Measurements from ENCODE around the gene ANKRD10.

The ANKRD10 gene

GRCh38 chr13:110885966-110886869, 28.7 kb downstream of the ANKRD10 start:
- Histone ChIP-seq H4K12ac (ENCODE audit: low read depth, low read length) (no peak overlapping the region), H2AFZ (ENCODE audit: insufficient read depth, low read length, poor library complexity) (no peak overlapping the region), H4K8ac (ENCODE audit: low read depth, low read length) (no peak overlapping the region), H3K9ac (ENCODE audit: low read length) (no peak overlapping the region), H3K27me3 (ENCODE audit: insufficient read depth, low read length) (no peaks in the 10 kb centered on the region), H3K4me2 (ENCODE audit: low read length) (no peak overlapping the region), H2AK5ac (ENCODE audit: low read length) (no peak overlapping the region), H2BK120ac (ENCODE audit: insufficient read depth, low read length, poor library complexity) (no peak overlapping the region), H3K4me1 (ENCODE audit: control insufficient read depth in 1 of 2, insufficient read depth in 2 of 2, low read length in 2 of 2) (peaks cover 3 to 13% of the 10 kb centered on the region in 2 experiments), H3K9me3 (ENCODE audit: insufficient read depth, low read depth, low read length) (no peaks in the 10 kb centered on the region), H3K14ac (ENCODE audit: low read length) (no peak overlapping the region), H3K4ac (ENCODE audit: low read depth, low read length) (no peak overlapping the region), H2BK12ac (ENCODE audit: low read length) (no peak overlapping the region), H4K91ac (ENCODE audit: low read depth, low read length) (no peak overlapping the region), H2BK5ac (ENCODE audit: low read depth, low read length, poor library complexity) (no peak overlapping the region), H3K79me2 (ENCODE audit: control insufficient read depth, insufficient read depth, low read length, poor library complexity) (no peaks in the 10 kb centered on the region), H3K27ac (ENCODE audit: low read depth, low read length) (no peak overlapping the region), H3K4me3 (ENCODE audit: low read depth, low read length) (no peak overlapping the region), H3K79me1 (ENCODE audit: low read length) (no peaks in the 10 kb centered on the region), H3K23ac (ENCODE audit: low read length) (no peak overlapping the region), H3K18ac (ENCODE audit: low read length) (no peak overlapping the region), H3K36me3 (ENCODE audit: control insufficient read depth in 1 of 2, insufficient read depth in 2 of 2, low read length in 2 of 2) (no peaks in the 10 kb centered on the region)
- no CpG with 5 or more reads among the region's 8 CpGs for WGBS (ENCODE audit: extremely low coverage, insufficient coverage, insufficient read length)
- DNase-seq, result no peak

GRCh38 chr13:110885516-110885915, 29.4 kb downstream of the ANKRD10 start:
- Histone ChIP-seq H3K27ac (ENCODE audit: low read depth, low read length) (no peak overlapping the region), H2BK12ac (ENCODE audit: low read length) (no peak overlapping the region), H3K36me3 (ENCODE audit: control insufficient read depth in 1 of 2, insufficient read depth in 2 of 2, low read length in 2 of 2) (peaks cover 0 to 2% of the 10 kb centered on the region in 2 experiments), H2AFZ (ENCODE audit: insufficient read depth, low read length, poor library complexity) (no peak overlapping the region), H3K4me1 (ENCODE audit: control insufficient read depth in 1 of 2, insufficient read depth in 2 of 2, low read length in 2 of 2) (peaks cover 3 to 13% of the 10 kb centered on the region in 2 experiments), H3K23ac (ENCODE audit: low read length) (no peak overlapping the region), H3K14ac (ENCODE audit: low read length) (no peak overlapping the region), H3K4me2 (ENCODE audit: low read length) (no peak overlapping the region), H3K79me2 (ENCODE audit: control insufficient read depth, insufficient read depth, low read length, poor library complexity) (no peaks in the 10 kb centered on the region), H2AK5ac (ENCODE audit: low read length) (no peak overlapping the region), H3K18ac (ENCODE audit: low read length) (no peak overlapping the region), H3K27me3 (ENCODE audit: insufficient read depth, low read length) (no peaks in the 10 kb centered on the region), H3K4me3 (ENCODE audit: low read depth, low read length) (no peak overlapping the region), H2BK5ac (ENCODE audit: low read depth, low read length, poor library complexity) (no peak overlapping the region), H3K9ac (ENCODE audit: low read length) (no peak overlapping the region), H4K91ac (ENCODE audit: low read depth, low read length) (no peak overlapping the region), H3K9me3 (ENCODE audit: insufficient read depth, low read depth, low read length) (no peaks in the 10 kb centered on the region), H2BK120ac (ENCODE audit: insufficient read depth, low read length, poor library complexity) (no peak overlapping the region), H3K4ac (ENCODE audit: low read depth, low read length) (no peak overlapping the region), H4K12ac (ENCODE audit: low read depth, low read length) (no peak overlapping the region), H3K79me1 (ENCODE audit: low read length) (no peaks in the 10 kb centered on the region), H4K8ac (ENCODE audit: low read depth, low read length) (no peak overlapping the region)
- no CpG with 5 or more reads among the region's 10 CpGs for WGBS (ENCODE audit: extremely low coverage, insufficient coverage, insufficient read length)
- no peak for DNase-seq

- H3K79me1 ChIP-seq (ENCODE audit: low read length), result no peaks in the 10 kb centered on the region
- H3K9ac ChIP-seq (ENCODE audit: low read length), result no peak overlapping the region
- H2BK12ac ChIP-seq (ENCODE audit: low read length), result no peak overlapping the region
- no peak overlapping the region for H3K23ac ChIP-seq (ENCODE audit: low read length)
- no peak overlapping the region for H3K4me2 ChIP-seq (ENCODE audit: low read length)
- H2BK120ac ChIP-seq (ENCODE audit: insufficient read depth, low read length, poor library complexity), result no peak overlapping the region
- no peak overlapping the region for H3K4ac ChIP-seq (ENCODE audit: low read depth, low read length)
- H3K9me3 ChIP-seq (ENCODE audit: insufficient read depth, low read depth, low read length), result no peaks in the 10 kb centered on the region
- H4K12ac ChIP-seq (ENCODE audit: low read depth, low read length), result no peak overlapping the region
- no CpG with 5 or more reads among the region's 3 CpGs for WGBS (ENCODE audit: extremely low coverage, insufficient coverage, insufficient read length)
- H3K14ac ChIP-seq (ENCODE audit: low read length), result no peak overlapping the region
- no peak overlapping the region for H2BK5ac ChIP-seq (ENCODE audit: low read depth, low read length, poor library complexity)
- no peak overlapping the region for H3K4me3 ChIP-seq (ENCODE audit: low read depth, low read length)
- H3K27me3 ChIP-seq (ENCODE audit: insufficient read depth, low read length), result no peaks in the 10 kb centered on the region
- DNase-seq, result no peak
- no peak overlapping the region for H4K8ac ChIP-seq (ENCODE audit: low read depth, low read length)
- peaks cover 4 to 6% of the 10 kb centered on the region in 2 experiments for H3K36me3 ChIP-seq (ENCODE audit: control insufficient read depth in 1 of 2, insufficient read depth in 2 of 2, low read length in 2 of 2)
- peaks cover 3 to 13% of the 10 kb centered on the region in 2 experiments for H3K4me1 ChIP-seq (ENCODE audit: control insufficient read depth in 1 of 2, insufficient read depth in 2 of 2, low read length in 2 of 2)
- no peak overlapping the region for H3K27ac ChIP-seq (ENCODE audit: low read depth, low read length)
- H4K91ac ChIP-seq (ENCODE audit: low read depth, low read length), result no peak overlapping the region
- no peak overlapping the region for H2AK5ac ChIP-seq (ENCODE audit: low read length)
- H3K79me2 ChIP-seq (ENCODE audit: control insufficient read depth, insufficient read depth, low read length, poor library complexity), result no peaks in the 10 kb centered on the region
- no peak overlapping the region for H2AFZ ChIP-seq (ENCODE audit: insufficient read depth, low read length, poor library complexity)
- H3K18ac ChIP-seq (ENCODE audit: low read length), result no peak overlapping the region
These were observed 30.4 kb downstream of the ANKRD10 start for GRCh38 chr13:110884517-110884916.

- no peak overlapping the region for H3K27ac ChIP-seq (ENCODE audit: low read depth, low read length)
- H4K12ac ChIP-seq (ENCODE audit: low read depth, low read length), result no peak overlapping the region
- H3K79me1 ChIP-seq (ENCODE audit: low read length), result no peaks in the 10 kb centered on the region
- H3K23ac ChIP-seq (ENCODE audit: low read length), result no peak overlapping the region
- no peak overlapping the region for H2BK5ac ChIP-seq (ENCODE audit: low read depth, low read length, poor library complexity)
- no peak overlapping the region for H4K8ac ChIP-seq (ENCODE audit: low read depth, low read length)
- H2BK12ac ChIP-seq (ENCODE audit: low read length), result no peak overlapping the region
- H3K36me3 ChIP-seq (ENCODE audit: control insufficient read depth in 1 of 2, insufficient read depth in 2 of 2, low read length in 2 of 2), result peaks cover 5 to 7% of the 10 kb centered on the region in 2 experiments
- no peak overlapping the region for H3K14ac ChIP-seq (ENCODE audit: low read length)
- H2AFZ ChIP-seq (ENCODE audit: insufficient read depth, low read length, poor library complexity), result no peak overlapping the region
- H3K9ac ChIP-seq (ENCODE audit: low read length), result no peak overlapping the region
- no peak overlapping the region for H4K91ac ChIP-seq (ENCODE audit: low read depth, low read length)
- no CpG with 5 or more reads among the region's 7 CpGs for WGBS (ENCODE audit: extremely low coverage, insufficient coverage, insufficient read length)
- H2BK120ac ChIP-seq (ENCODE audit: insufficient read depth, low read length, poor library complexity), result no peak overlapping the region
- no peak overlapping the region for H3K4me3 ChIP-seq (ENCODE audit: low read depth, low read length)
- no peak overlapping the region for H3K4me2 ChIP-seq (ENCODE audit: low read length)
- no peaks in the 10 kb centered on the region for H3K79me2 ChIP-seq (ENCODE audit: control insufficient read depth, insufficient read depth, low read length, poor library complexity)
- no peak overlapping the region for H2AK5ac ChIP-seq (ENCODE audit: low read length)
- H3K4me1 ChIP-seq (ENCODE audit: control insufficient read depth in 1 of 2, insufficient read depth in 2 of 2, low read length in 2 of 2), result peaks cover 3 to 13% of the 10 kb centered on the region in 2 experiments
- no peak for DNase-seq
- no peak overlapping the region for H3K18ac ChIP-seq (ENCODE audit: low read length)
- no peaks in the 10 kb centered on the region for H3K27me3 ChIP-seq (ENCODE audit: insufficient read depth, low read length)
- no peak overlapping the region for H3K4ac ChIP-seq (ENCODE audit: low read depth, low read length)
- no peaks in the 10 kb centered on the region for H3K9me3 ChIP-seq (ENCODE audit: insufficient read depth, low read depth, low read length)
These were observed 31.3 kb downstream of the ANKRD10 start for GRCh38 chr13:110883542-110883941.
